ENCODE data around the gene PCDHGA11.
"Not testable (repeated sequence)": the region's sequence is repeated elsewhere in the genome, so short reads cannot be mapped to it uniquely, and the experiment has no call there.

DNA sequence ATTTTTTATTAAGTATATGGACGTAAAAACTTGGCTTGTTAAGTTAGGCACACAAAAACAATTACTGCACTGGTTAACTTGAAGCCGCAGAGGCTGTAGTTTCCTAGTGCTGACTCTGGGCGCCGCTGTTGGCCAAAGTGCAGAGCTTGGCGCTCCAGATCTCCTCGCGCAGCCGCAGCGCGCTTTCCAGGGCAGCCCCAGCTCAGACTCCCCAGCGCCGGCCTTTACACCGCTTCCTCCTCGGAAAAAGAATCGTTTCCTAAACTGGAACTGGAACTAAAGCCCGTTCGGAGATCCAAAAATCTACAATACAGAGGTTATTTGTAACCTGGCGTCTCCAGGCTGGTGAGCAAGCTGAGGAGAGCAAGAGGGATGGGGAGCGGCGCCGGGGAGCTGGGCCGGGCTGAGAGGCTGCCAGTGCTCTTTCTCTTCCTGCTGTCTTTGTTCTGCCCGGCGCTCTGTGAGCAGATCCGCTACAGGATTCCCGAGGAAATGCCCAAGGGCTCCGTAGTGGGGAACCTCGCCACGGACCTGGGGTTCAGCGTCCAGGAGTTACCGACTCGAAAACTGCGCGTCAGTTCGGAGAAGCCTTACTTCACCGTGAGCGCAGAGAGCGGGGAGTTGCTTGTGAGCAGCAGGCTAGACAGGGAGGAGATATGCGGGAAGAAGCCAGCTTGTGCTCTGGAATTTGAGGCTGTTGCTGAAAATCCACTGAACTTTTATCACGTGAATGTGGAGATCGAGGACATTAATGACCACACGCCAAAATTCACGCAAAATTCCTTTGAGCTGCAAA, 22.9 kb upstream of the PCDHGA11 start, which contains the start of gene PCDHGB5:
- peak in 5 of 6 experiments; percentile 24 to 55 (median 42) for TF ChIP-seq CTCF (IDR thresholded peaks at IDR 0.05)
- not testable (repeated sequence) for TF ChIP-seq POLR2A (IDR thresholded peaks at IDR 0.05)
